Adrenal gland (tissue), 5 donors: ENCODE measurements around the gene NCK2.

ENCODE experiments used
- POLR2A ChIP-seq, 2 donors: fragments of 450-650 bp; IDR thresholded peaks; one replicate each; pipeline ENCODE4 v1.6.1; 2017; ENCODE audit warnings: antibody characterized with exemption in 2 of 2, mild to moderate bottlenecking in 2 of 2, moderate library complexity in 1 of 2
- TF ChIP-seq, protein P1 (sequence below), 6 experiments: fragments of 450-650 bp in 4 of 6; fragments of 200-600 bp in 2 of 6; sonication (generic) in 1 of 6; IDR thresholded peaks; 1 replicate in 5 of 6; 2 replicates in 1 of 6; pipeline versions ENCODE4 v1.5.1 to v1.8.0; 2016 to 2021; ENCODE audit warnings: antibody characterized with exemption in 6 of 6, mild to moderate bottlenecking in 2 of 6, moderate library complexity in 1 of 6
- donor health status: DM: no; HTN: no; CAD: no.

GRCh38 chr2:105787376-105788318 is 42.9 kb downstream of the NCK2 start:
- TF ChIP-seq, protein P1, sequence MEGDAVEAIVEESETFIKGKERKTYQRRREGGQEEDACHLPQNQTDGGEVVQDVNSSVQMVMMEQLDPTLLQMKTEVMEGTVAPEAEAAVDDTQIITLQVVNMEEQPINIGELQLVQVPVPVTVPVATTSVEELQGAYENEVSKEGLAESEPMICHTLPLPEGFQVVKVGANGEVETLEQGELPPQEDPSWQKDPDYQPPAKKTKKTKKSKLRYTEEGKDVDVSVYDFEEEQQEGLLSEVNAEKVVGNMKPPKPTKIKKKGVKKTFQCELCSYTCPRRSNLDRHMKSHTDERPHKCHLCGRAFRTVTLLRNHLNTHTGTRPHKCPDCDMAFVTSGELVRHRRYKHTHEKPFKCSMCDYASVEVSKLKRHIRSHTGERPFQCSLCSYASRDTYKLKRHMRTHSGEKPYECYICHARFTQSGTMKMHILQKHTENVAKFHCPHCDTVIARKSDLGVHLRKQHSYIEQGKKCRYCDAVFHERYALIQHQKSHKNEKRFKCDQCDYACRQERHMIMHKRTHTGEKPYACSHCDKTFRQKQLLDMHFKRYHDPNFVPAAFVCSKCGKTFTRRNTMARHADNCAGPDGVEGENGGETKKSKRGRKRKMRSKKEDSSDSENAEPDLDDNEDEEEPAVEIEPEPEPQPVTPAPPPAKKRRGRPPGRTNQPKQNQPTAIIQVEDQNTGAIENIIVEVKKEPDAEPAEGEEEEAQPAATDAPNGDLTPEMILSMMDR (IDR thresholded peaks at IDR 0.05): peak in 1 of 6 experiments; percentile 25
- no peak for TF ChIP-seq POLR2A (IDR thresholded peaks at IDR 0.05)
